Fibroblast of mammary gland (primary cell): Measurements from ENCODE around the gene TMTC2.

Experiments used
- DNase-seq: peaks from one replicate; pipeline ENCODE4 v3.0.0-alpha.2; 2010; ENCODE audit warnings: low read depth
- H3K4me3 ChIP-seq: 2 replicates; pipeline ENCODE4 v1.5.1; 2011; ENCODE audit warnings: low read depth, mild to moderate bottlenecking, low read length, moderate library complexity; ENCODE audit not compliant: control insufficient read depth
- CTCF ChIP-seq: conservative IDR thresholded peaks from 2 replicates; pipeline ENCODE4 v1.5.1; 2011; ENCODE audit warnings: low read depth, low read length, inconsistent platforms; ENCODE audit not compliant: control insufficient read depth, insufficient read depth

The TMTC2 gene

GRCh38 chr12:82682326-82682725 lies 4.4 kb upstream of the TMTC2 start:
- no peak for TF ChIP-seq CTCF
- DNase-seq, result no peak
- H3K4me3 ChIP-seq, result no peak overlapping the region

GRCh38 chr12:82682851-82683261 lies 3.9 kb upstream of the TMTC2 start:
- DNase-seq, result peak; percentile 21
- H3K4me3 ChIP-seq, result no peak overlapping the region
- TF ChIP-seq CTCF, result no peak

- H3K4me3 ChIP-seq, result peak overlapping the region; percentile 85
- peak; percentile 82 for TF ChIP-seq CTCF
- DNase-seq, result peak; percentile 91
These were observed 927 bp upstream of the TMTC2 start for GRCh38 chr12:82685790-82686167.

GRCh38 chr12:82687021-82688011 lies 610 bp downstream of the TMTC2 start:
- peak; percentile 18 for DNase-seq
- TF ChIP-seq CTCF, result no peak
- peak overlapping the region; percentile 85 for H3K4me3 ChIP-seq

GRCh38 chr12:82688035-82688501 lies 1.4 kb downstream of the TMTC2 start:
- H3K4me3 ChIP-seq, result peak overlapping the region; percentile 85
- DNase-seq, result peak; percentile 15
- TF ChIP-seq CTCF, result peak; percentile 23

GRCh38 chr12:82688596-82688995 lies 1.9 kb downstream of the TMTC2 start:
- H3K4me3 ChIP-seq, result no peak overlapping the region
- TF ChIP-seq CTCF, result no peak
- DNase-seq, result no peak
